D341Med (cell line): ENCODE data around the gene PLXND1.

Experiments used
- DNase-seq: peaks from one replicate; pipeline ENCODE4 v3.0.0; 2012; ENCODE audit warnings: low spot score

The PLXND1 gene

DNA sequence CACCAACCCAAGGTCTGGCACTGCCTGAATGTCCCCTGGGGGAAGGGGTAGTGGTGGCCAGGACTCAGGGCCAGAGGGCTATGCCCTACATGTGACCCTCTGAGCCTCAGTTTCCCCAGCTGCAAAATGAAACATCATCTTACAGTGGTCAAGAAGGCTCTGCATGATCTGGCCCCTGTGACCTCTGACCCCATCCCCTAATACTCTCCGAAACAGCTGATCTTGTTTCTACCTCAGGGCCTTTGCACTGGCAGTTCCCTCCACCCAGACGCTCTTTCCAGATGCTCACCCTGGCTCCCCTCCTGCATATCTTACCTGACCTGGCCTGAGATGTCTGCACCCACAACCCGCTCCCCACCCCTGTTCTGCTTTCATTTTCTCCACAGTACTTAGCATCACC, 21.8 kb downstream of the PLXND1 start:
- no peak for DNase-seq

DNA sequence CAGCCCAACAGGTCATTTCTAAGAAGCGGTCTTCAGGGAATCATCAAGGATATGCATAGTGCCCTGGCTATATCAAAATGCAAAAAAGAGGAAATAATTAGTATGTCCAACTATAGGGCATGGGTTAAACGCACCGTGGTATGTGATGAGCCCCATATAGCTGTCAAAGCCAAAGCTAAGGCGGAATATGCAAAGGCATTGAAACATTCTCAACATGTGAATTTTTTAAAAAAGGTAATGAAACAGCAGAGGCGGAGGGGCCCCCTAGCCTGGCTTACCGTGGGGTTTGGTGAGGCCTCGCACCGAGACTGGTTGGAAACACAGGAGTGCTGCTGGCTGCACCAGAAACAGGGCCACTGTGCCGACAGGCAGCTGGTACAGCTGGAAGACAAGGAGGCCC, 23.2 kb downstream of the PLXND1 start:
- DNase-seq, result no peak

DNA sequence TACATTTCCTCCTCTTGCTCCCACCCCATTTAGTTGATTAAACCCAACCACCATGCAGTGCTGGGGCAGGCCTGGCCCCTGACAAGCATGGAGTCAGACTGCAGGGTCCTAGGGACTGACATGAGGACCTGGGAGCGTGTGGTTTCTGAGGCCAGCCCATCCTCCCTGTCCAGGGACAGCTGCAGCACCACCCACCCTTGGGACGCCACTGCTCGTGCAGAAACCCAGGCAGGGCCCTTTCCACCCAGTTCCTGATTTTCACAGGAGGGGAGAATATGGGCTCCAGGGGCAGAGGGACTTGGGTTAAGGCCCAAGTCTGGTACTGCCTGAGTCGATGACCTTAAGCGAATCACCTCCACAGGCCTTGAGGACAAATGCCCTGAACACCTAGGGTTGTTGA, 23.7 kb downstream of the PLXND1 start:
- DNase-seq, result no peak

DNA sequence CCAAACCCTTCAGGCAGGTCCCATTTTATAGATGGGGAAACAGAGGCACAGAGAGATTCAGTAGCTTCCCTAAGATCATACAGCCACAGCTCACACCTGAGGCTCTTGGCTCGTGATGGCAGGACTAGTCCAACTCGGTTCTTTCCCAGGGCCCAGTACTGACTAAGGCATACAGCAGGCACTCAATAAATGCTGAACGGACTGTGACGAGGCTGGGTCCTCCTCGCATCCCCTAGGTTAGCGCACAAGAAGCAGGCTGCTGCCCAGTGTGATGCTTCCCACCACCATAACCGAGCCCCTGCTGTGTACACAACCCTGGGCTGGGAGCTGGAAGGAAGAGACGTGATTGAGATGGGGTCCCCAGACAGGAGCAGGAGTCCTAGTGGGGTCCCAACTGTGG, 24.9 kb downstream of the PLXND1 start:
- no peak for DNase-seq

DNA sequence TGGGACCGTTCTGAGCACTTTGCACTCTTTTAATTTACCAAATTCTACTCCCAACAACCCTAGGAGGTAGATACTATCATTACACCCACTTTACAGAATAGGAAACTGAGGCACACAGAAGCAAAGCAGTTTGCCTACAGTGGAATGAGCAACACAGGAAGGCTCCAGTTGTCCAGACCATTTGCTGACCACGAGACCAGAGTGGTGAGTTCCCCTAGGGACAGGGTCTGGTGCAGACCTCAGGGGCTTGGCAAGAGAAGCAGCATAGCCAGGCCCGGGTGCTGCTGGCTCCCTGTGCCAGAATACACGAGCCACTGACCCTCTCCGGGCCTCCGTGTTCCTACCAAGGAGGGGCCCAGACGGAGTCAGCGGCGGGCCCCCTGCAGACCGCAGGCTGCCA, 26.5 kb downstream of the PLXND1 start:
- DNase-seq, result no peak

DNA sequence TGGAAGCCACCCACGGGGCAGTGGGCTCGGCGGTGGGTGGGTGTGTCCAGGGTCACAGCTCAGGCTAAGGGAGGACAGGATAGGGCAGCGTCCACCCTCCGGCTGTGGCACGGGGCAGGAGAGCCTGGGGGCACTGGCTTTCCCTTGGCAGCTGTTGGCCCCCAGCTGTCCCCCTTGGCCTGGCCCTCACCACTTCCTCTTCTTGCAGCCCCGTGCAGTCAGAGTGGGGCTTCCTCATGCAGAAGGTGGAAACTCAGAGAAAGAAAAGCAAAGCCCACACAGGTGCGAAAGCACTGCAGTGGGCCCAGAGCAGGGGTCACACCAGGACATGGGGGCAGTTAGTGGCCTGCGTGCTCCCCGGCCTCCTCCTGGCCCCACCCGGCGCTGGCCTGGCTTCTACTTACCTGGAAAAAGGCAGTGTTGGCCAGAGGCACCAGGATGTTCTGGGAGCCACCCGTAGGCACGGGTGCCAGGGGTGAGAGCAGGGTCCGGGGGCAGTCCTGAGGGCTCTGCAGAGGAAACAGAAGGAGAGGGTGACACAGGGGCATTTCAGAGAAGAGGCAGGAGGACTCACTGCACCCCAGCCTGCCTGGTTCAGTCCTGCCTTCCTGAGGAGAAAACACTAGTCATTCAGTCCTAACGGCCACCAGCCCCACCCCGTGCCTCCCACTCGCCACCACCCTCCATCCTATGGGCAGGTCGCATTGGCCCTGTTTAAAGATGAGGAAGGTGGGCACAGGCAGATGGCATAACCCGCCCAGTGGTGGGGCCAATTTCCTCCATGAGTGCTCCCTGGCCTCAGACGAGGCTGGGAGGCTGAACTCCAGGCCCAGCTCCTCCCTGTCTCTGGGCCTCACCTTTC, 28.3 kb downstream of the PLXND1 start:
- no peak for DNase-seq

DNA sequence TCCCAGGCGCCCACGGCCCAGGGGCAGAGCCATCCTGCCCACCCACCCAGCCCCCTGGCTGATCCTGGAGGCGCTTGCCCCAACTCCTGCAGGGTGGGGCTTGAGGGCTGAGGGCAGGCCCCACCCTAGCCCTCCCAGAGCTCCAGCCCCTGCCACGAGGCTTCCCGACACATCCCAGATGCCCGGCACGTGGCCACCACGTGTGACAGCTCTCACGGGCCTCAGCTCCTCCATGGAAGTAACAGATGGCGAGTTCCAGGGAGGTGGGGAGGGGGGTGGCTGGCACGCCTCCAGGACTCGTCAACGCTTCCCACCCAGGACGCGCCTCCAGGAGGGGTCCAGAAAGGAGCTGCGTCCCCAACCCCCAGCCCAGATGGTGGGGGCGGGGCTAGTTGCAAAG, 29.1 kb downstream of the PLXND1 start:
- peak; percentile 65 for DNase-seq

DNA sequence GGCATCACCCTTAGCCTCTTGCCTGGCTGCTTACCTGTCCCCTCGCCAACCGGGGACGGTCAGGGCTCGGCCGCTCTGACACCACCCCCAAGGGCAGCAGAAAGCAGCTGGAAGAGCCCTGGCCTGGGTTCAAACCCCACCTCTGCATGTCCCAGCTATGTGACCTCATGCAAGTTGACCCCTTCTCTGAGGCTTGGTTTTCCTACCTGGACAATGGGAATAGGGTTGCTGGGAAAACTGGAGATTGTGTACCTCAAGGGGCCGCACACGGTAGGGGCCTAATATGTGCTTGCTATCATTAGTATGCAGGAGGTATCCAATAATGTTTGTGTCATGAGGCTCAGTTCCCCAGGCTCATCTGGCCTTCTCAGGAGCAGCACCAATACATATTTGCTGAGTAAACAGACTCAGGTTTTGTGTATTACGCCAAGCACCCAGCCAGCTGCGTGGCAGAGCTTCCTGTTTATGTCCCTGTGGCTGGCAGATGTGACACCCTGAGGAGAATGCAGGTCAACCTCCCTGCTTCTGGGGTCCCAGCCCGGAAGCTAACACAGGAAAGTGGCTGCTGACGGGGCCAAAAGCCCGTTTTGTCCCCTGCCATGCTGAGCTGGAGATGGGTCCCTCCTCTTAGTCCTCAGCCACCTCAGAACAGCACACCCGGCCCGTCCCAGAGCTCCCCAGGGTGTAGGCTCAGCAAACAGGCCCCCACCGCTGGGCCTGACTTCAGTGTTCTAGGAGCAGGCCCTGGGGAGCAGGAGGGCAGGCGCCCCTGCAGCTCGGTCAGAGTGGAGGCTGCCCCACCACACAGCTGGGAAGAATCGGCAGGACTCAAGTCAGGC, 29.7 kb downstream of the PLXND1 start:
- DNase-seq, result no peak

DNA sequence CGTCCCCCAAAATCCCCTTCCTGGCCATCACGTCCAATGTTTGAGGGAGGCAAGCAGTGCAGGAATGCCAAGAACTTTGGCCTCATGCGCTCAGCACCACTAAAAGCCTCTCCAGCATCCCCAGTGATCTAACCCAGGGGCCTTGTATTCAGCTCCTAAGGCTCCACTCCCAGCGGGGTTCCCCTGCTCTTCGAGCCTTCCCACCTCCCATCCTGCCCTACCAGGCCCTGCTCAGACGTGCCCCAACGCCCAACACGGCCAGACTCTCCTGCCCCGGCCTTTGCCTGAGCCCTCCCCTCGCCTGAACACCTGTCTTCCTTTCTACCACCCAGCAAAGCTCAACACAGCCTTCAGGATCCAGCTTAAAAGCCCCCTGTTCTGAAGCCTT, 30.5 kb downstream of the PLXND1 start:
- DNase-seq, result no peak

DNA sequence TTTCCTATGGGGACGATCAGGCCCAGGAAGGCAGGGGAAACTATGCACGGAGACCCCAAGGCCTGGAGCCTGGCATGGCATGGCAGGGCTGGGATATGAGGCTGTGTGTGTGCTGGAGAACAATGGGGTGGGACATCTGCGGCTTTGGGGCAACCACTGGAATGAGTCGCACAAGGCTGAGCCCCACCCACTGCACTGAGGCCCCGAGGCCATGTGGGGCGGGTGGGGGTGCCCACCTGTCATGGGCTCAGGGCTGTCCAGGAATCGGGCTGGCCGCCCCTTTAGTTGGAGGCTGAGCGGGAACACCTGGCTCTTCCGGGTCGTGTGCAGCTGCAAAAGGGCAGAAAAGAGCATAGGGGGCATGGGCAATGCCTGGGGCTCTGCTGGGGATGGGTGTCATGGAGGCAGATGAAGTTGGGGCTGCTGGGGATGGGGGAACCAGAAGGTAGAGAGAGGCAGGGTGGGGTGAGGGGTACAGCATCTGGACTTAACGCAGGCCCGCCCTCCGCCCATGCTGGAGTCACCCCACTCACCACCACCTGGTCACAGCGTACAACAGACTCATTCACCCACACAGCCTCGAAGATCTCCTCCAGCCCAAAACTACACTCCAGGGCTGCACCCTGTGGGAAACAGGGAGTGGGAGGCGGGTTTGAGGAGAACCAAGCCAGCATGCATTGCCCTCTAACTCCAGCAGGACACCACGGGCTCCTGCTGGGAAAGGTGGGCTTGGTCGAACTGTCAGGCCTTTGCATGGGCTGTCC, 31.1 kb downstream of the PLXND1 start:
- DNase-seq, result no peak

DNA sequence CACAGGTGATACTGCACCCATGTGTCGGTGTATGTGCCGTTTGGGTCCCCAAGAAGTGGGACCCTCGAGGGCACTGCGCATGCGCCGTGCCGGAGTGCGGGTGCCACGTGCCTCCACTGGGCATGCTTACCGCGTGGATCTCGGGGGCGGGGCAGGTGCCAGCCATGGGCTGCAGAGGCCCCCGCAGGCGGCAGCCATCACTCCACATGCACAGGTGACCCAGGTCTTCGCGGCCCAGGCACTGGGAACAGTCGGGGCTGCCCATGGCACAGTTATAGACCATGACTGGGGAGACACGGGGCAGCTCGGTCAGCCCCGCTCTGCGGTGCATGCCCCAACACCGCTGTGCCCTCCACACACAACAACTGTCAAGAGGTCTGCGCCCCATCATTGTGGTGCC, 32.3 kb downstream of the PLXND1 start:
- DNase-seq, result no peak

DNA sequence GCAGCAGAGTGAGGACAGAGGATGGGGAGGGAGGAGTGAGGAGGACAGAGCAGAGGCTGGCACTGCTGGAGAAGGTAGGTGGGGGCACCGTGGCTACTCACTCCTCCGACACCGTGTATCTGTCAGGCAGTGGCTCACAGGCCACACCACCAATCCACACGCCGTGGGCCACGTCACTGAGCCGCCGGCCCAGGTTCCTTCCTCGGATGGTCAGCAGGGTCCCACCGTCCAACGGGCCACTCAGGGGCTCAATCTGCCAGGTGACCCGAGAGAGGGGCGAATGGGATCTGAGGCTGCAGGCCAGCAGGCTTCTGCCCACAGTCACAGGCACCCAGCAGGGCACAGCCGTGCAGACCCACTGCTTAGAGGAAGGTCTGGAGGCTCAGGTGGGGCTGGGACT, 33.0 kb downstream of the PLXND1 start:
- DNase-seq, result no peak

DNA sequence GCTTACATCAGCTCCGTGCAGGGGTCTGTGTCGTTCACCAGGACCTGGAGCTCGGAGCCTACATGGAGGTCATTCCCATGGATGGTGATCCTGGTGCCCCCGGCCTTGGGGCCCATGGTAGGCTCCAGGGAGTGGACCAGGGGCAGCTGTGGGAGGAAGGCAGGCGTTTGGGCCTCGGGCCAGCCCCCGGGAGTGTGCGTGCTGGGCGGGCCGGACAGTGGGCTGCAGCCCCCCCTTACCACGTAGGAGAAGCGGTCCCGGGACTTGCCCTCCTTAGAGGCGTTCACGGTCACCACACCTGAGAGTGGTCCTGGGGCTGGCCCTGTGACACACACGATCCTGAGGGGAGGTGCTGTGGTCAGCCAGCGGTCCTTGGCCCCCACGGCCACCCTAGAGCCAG, 33.9 kb downstream of the PLXND1 start:
- DNase-seq, result no peak

DNA sequence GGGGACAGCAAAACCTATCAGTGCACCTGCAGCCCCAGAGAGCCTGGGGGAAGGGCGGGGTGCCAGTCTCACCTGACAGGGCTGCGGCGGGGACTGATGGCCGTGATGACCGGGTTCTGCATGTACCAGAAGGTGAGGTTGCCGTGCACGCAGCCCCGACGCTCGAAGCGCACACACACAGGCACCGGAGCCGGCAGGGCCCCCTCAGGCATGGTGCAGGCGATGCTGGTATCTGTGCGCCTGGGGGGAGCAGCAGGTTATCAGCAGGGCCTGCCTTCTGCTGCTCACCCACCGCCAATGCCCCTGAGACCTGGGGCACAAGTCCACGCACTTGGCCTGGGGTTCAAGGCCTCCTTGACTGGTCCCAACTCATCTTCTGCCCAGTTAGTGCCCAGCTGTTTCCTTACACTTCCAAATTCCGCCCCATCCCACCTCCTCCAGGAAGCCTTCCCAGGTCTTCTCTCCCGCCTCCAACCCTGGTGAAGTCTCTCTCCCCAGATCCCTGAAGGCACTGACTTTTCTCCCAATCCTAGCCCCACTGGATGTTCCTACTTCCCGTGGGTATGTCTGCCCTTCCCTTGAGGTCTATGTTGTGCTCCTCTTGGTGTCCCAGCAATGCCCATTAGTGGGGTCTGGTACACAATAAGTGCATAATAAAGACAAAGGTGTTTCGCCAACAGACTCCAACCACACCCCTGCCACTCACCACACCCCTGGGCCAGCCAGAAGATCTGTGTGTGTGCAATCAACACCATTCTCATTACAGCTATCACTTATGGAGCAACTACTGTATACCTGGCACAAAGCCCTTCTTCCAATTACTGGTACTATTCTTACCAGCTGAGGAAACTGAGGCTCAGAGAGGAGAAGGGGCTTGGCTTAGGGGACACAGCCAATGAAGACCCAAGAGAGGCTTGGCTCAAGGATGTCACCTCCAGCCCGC, 34.6 kb downstream of the PLXND1 start:
- no peak for DNase-seq

DNA sequence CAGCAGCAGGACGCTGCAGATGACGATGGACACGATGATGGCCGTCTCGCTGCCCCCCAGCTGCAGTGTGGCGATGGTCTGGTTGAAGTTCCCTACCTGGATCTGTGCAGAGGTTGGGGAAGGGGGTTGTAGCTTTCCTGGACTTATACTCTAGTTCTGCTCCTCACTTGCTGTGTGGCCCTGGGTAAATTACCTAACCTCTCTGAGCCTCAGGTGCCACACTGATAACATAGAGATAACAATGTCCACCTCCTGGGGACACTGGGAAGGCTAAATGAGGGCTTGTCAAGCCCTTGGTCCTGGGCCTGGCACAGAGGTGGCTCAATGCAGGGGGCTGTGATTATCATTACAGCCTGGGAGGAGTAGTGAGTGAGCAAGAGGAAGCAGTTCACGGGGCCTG, 36.6 kb downstream of the PLXND1 start:
- no peak for DNase-seq

DNA sequence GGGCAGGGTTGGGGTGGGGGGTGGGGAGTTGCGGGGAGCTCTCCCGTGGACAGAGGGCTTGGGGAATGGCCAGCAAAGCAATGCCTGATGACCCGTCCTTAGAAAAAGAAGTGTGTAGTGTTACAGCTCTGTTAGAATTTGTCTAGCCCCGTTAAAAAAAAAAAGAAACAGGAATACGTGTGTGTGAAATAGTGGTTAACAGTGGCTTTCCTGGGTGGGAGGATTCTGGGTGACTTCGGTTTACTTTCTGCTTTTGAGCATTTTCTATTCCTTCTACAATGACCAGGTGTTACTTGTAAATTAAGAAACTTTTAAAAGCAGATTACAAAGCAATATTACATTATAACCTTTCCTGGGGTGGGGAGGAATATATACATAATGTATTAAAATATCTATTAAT, 38.5 kb downstream of the PLXND1 start:
- DNase-seq, result no peak

DNA sequence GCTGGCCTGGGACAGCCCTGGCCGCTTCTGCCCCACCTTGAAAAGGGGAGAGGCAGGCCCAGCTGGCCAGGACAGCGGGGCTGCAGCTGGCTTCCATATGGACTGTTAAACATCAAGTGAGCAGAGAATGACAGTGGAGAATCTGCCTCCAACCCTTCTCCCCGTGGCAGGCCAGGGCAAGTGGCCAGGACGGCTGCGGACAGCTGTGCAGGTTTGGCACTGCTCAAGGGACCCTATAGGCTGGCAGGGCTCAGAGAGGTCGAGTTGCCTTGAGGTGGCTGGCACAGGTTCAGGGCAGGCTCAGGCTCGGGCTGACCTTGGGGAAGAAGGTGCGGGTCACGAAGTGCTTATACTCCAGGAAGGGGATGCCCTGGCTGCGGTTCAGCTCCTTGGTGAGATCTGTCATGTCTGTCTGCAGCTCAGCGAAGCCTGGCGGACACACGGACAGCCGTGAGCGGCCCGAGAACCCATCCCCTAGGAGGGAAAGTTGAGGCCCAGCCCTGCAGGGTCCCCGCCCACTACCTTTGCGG, 39.2 kb downstream of the PLXND1 start:
- no peak for DNase-seq

DNA sequence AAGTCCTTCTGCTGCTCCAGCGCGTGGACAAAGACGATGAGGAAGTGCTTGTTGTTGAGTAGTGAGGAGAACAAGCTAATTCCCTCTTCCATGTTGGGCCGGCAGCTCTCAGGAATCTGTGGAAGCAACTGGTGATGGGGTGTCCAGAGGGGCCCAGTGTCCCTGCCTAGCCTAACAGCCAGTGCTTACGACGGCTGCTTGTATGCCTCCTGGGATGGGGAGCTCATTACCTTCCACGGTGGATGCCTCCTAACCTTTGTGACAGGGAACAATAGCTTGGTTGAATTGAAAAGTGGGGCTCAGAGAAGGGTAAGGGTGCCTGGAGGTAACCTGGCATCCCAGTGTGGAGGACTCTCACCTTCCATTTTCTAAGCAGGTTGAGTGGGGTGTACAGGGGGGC, 40.6 kb downstream of the PLXND1 start:
- no peak for DNase-seq

DNA sequence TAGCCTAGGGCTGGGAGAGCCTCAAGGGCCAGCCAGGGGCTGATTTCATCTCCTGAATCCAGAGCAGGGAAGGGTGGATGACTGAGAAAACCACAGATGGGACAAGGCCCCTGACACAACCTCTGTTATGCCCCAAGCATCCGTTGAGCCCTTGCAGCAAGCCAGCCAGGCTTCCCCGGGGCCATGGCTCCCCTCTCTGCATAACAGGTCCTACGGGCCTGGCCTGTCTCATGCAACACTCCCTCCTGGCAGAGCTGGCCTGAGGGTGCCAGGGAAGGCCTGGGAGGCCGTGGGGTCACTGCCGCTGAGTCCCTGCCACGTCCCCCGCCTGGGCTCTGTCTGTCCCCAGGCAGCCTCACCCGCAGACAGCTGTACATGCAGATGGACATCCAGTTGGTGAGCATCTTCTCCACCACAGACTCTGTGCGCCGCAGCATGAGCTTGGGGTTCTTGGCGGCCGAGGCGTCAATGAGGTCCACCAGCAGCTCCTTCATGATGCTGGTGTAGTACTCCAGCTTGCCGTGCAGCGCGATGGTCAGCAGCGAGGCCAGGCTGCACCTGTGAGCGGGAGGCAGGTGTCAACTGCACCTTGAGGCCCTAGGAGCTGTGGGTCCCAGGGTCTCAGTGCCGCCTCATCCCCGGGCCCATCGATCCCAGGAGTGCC, 41.4 kb downstream of the PLXND1 start:
- DNase-seq, result no peak

DNA sequence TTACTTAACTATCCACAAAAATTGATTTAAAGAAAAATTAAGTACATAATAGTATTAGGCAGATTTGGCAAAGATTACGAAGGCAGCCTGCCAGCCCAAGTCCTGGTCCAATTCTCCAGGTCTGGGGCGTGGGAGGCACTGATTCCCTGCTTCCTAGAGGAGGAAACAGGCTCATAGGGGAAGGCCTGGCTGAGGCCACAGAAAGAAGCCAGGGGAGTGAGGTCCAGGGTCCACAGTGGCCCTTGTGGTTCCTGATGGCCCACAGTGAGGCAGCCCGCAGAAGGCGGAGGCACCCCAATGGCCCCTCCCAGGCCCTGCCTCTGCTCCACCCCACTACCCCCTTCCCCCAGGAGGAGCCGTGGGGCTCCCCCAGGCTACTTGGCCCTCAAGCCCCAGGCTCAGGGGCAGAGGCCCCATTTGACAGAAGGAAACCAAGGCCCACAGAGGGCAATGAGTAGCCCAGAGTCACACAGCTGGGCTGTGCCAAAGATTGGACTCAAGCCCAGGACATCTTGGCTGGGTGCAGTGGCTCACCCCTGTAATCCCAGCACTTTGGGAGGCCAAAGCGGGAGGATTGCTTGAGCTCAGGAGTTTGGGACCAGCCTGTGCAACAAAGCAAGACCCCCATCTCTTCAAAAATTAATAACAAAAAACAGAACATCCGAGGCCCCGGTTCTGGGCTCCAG, 42.5 kb downstream of the PLXND1 start:
- no peak for DNase-seq
